Muscle of back (tissue), 11 donors: Measurements from ENCODE around the gene NOTCH4. TPM values are rescaled to one million over a fixed set of nuclear protein-coding genes. Genes with fewer than 3 reads are reported as not detected.
A peak's percentile ranks its signal among the peaks of the same experiment; 100 is the strongest.
"Not testable (repeated sequence)": the region's sequence is repeated elsewhere in the genome, so short reads cannot be mapped to it uniquely, and the experiment has no call there.

Experiments
- DNase-seq, 3 donors: peaks; one replicate each; pipeline versions ENCODE4 v3.0.0 to v3.0.0-alpha.2; 2013
- polyA plus RNA-seq, 10 donors: library from polyadenylated mRNA; unstranded; fragments of 120-200 nt; gene quantifications; one replicate each; pipeline ENCODE4 v1.2.1, GENCODE V29; 2013; ENCODE audit not compliant: insufficient read length in 10 of 10

NOTCH4 gene
- polyA plus RNA-seq, 10 donors, result 15.1 to 30.0 (median 22.0) TPM

DNA sequence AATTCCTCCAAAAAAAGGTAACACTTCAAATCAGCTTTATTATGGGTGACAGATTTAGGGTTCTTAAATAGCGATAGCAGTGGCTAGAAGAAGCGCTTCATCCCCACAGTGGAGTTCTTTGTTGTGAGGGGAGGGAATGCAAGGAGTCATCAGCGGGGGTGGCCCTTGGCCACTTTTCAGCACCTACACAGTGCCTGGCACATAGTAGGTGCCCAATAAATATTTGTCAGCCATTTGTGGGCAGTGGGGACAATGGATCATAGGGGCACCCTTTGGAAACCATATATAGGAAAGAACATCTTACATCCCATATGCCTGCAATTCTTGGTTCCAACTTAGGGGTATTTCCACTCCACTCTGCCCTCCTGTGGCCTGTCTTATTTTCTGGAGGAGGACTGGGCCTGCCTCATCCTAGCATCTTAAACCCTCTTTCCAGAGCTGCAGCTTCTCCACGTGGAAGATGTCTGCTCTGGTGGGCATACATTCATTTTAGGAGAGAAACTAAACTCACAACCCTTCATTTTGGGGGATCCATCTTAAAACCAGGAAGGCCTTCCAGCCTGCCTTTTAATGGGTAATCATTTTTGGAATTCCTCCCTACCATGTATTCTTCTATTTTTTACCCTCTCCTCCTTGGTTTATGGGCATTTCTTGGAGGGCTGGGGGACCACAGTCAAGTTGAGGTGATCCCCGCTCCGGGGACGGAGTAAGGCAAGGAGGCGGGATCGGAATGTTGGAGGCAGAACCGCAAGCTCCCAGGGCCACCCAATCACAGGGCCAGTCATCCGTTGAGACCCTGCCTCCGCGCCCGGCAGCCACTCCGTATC is 28.8 kb downstream of the NOTCH4 start:
- DNase-seq, result no peak

DNA sequence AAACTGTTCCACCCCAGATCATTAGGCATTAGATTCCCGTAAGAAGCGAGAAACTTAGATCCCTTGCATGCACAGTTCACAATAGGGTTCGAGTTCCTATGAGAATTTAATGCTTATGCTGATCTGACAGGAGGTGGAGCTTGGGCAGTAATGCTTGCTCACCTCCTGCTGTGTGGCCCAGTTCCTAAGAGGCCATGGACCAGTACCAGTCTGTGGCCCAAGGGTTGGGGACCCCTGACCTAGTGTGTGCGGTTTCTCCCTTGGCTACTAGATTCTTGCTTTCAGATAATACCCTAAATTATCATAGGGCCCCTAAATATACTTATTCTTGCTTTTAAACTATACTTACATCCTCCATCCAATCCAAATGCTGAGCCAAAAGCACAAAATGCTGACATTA is 29.5 kb downstream of the NOTCH4 start:
- peak in 1 of 3 donors; percentile 8 for DNase-seq

DNA sequence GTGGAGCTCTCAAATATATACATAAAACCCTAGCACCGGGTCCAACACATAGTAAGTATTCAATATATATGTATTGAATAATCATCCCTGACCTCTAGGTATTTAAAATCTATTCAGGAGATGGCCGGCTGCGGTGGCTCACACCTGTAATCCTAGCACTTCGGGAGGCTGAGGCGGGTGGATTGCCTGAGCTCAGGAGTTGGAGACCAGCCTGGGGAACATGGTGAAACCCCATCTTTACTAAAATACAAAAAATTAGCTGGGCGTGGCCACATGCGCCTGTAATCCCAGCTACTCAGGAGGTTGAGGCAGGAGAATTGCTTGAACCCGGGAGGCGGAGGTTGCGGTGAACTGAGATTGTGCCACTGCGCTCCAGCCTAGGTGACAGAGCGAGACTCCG is 30.8 kb downstream of the NOTCH4 start:
- DNase-seq, result not testable (repeated sequence)

DNA sequence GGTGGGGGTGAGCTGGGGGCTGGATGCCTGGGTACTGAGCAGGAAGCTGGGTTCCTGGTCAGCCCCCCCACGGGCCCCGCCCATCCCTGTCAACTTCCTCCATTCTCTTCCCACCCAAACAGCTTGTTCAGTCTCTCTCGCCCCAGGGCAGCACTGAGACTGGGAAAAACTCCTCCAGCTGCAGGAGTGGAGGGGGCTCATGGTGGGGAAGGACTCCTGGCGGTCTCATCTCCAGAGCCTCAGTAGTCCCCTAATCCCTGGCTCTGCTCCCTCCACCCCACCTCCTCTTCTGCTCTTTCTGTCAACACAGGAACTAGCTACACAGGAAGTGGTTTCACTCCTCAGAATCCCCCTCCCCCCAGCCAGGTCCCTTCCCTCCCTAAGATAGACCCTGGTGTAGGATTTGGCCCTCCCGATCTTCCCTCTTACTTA is 31.2 kb downstream of the NOTCH4 start, which contains the start of gene GPSM3:
TSS of gene GPSM3 (minus strand) at position 36 of the 432 bp plus-strand sequence. CDS start 130 bp downstream, outside the sequence.
- peak in 1 of 3 donors; percentile 64 for DNase-seq

DNA sequence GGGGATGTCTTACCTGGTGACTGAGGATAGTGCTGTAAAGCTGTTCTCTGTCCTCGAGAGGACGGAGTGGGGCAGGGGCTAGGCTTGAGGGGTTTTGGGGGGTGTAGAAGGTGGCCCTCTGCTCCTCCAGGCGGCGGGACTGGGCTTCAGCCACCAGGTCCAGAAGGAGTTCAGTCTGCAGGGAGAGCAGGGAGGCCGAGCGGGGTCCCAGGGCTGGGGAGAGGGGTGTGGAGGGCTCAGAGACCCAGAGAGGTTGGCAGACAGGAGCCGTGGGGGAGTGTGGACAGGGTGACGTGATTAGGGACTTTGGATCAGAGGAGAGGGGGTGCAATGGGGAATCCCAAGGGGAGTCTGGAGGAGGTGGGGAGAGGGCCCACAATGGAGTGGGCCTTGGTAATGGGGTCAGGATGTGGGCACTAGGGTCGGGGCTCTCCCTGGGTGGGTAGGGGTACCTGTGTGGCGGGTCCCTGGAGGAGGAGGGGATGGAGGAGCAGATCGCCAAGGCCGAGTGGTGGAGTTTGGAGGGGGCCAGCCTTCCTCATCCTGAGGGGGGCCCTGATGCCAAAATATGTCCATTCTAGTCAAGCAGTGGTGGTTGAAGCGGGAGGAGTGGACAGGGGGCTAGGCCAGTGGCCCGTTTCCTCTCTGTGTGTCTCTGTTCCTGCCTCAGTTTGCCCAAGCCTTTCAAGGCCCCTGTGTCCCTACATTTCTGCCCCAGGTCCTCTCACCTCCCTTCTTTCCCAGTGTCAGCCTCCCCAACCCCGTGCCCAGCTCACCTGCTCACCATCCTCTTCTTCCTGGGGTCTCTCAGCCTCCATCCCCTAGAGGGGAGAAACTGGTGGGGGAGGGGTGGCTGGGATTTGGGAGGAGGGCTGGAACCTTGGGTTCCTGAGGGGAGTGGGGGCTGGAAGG is 31.9 kb downstream of the NOTCH4 start:
- no peak for DNase-seq

DNA sequence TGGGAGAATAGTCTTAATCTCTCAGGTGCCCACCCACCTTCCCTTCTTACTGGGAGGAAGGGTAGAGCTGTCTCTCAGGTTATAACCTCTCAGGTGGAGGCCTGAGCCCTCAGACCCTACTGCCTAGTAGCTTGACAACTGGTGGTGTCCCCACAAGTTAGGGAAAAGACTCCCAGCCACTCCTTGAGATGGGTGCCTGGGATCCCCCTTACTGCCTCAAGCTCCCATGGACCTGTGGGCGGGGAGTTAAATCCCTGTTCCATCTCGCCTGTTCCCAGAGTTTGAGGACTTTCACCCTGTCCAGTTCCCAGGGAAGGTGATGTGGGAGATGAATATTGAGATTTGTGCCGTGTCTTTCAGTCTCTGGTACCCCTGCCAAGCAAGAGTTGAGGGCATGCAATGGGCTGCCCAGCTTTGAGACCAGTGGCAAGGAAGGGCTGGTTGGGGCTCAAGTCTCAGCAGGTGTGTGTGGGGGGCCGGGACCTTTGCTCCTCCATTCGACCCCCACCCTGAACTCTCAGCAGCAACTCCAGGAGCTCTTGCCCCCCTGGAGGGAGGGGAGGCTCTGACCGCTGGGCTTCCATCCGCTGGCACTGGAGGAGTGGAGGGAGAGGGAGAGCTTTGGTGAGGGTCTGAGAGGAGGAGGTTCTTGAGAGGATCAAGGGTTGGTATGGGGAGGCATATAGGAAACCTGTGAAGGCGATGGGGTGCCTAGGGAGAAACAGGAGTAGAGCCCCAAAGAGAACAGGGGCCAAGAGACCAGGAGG is 32.8 kb downstream of the NOTCH4 start:
- no peak for DNase-seq

DNA sequence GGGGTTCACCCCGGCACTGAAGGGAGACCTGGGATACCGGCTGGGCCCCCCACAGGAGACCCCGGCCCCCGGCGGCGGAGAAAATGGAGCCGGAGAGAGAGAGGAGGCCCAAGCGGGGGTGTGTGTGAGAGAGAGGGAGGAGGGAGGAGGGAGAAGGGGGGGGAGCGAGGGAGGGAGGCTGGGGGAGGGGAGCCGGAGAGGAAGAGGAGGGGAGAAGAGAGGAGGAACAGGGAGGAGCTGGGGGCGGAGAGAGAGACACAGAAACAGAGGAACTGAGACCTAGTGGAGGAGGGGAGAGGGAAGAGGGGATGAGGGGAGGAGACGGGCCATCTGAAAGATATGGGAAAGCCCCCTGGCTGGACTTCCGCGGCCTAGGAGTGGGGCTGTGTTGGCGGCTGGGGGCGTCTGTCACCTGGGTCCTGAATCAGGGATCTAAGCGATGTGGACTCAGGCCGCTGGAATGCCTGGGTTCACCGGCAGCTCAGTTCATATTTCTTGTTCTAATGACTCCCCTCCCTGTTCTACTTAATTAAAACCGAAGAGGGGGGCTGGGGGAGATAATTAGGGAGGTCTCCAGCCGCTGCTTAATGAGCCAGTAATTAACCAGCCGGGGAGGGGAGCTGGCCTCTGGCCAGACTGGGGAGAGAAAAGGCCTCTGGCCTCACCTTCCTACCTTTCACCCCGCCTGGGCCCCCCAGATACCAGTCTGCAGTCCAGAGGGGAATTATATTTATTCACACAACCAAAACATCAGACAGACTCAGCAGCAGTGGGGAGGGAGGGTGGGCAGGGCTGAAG is 33.6 kb downstream of the NOTCH4 start, which contains the start of gene PBX2:
TSS of gene PBX2 (minus strand) at position 149 of the 798 bp plus-strand sequence. CDS start 287 bp downstream, outside the sequence.
- peak; percentile 93 to 97 (median 95) for DNase-seq

DNA sequence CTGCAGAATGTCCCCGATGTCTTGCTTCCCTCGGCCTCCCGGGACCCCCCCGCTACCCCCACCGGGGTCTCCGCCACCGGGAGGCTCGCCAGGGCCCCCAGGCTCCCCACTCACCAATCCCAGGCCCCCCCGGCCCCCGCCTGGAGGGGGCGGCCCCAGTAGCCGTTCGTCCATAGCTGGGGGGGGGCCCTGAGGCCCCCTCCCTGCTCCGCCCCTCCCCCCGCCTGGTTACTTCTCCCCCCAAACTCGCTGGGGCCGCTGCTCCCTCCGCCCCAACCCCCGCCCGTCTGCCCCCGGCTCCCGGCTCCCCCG is 34.2 kb downstream of the NOTCH4 start:
- DNase-seq, result peak in 1 of 3 donors; percentile 47

DNA sequence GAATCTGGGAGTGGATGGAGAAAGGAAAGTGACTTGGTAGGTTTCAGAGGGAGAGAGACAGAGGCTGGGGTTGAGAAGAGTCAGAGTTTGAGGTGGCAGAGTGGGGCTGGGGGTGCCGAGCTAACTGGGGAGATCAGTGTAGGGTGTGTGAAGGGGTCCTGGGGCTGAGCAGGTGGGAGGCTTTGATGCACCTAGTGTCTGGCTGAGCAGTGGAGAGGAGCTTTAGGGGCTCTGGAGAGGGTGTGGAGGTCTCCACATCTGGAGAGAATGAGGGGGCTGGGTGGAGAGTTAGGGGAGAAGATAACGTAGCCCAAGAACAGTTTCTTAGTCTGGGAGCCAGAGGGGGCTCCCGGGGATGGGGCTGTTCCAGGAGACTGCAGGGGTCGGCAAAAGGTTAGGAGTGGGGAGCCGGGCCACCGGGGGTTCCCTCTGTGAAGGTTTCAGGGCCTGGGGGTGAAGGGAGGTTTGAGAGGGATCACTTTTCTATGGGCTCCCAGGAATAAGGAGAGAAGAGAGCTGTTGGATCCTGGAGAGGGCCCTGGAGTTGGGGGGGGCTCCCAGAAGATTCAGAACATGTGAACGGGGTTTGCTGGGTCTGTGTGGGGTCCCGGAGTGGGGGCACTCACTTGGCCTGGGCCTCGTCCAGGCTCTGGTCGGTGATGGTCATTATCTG is 34.7 kb downstream of the NOTCH4 start:
- peak in 1 of 3 donors; percentile 56 for DNase-seq

DNA sequence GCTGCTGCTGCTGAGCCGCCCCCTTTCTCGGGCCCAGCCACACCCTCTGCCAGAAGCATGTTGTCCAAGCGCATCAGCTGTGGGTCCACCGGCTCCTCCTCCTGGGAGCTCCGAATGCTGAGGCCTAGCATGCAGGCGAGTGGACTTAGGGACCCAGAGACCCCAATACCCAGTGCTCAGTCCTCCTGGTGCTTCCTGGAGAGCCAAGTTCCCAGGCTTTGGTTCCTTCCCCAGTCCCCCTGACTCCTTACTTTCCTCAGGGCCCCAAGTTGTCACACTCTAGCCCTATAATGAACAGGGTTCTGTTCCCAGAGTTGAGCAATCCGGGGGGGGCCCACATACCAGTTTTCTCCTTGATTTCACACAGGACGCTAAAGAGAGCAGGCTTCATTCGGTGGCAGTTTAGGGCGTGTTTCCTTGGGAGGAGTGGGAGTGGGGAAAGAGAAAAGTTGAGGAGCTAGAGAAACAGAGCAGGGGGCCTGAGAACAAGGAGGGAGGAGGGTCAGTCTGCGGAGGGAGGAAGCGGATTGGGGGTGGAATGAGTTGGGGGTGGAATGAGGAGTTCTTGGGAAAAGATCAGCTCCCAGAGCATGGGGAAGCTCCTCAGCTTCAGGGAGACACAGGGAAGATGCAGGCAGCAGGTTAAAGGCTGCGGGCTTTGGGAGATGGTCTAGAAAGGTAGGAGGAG is 35.3 kb downstream of the NOTCH4 start:
- DNase-seq, result peak in 2 of 3 donors; percentile 33 to 68

DNA sequence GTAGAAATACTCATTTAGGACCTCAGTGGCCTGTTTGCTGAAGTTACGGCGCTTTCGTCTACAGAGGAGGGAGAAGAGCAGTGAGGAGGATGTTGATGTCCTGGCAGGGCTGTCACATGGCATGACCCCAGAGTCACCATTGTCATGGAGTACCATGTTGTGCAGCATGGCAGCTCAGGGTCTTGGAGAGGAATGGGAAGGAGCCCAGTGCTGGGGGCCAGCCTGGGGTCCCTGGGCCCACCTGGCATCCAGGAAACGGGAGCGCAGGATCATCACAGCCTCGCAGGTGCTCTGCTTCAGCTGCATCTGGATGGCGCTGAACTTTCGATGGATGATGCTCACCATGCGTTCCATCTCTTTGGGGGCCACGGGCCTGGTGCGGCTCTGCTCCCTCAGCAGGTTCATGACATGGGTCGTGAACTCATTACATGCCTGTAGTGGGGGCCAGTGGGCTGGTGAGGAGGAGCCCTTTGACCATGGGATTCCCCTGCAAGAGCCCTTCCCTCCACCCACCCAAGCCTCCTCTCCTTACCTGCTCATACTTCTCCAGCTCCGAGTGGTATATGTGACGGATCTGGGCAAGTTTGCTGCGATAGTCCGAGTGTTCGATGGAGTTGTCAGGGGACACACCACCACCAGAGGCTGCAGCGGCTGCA is 36.0 kb downstream of the NOTCH4 start:
- DNase-seq, result not testable (repeated sequence)

DNA sequence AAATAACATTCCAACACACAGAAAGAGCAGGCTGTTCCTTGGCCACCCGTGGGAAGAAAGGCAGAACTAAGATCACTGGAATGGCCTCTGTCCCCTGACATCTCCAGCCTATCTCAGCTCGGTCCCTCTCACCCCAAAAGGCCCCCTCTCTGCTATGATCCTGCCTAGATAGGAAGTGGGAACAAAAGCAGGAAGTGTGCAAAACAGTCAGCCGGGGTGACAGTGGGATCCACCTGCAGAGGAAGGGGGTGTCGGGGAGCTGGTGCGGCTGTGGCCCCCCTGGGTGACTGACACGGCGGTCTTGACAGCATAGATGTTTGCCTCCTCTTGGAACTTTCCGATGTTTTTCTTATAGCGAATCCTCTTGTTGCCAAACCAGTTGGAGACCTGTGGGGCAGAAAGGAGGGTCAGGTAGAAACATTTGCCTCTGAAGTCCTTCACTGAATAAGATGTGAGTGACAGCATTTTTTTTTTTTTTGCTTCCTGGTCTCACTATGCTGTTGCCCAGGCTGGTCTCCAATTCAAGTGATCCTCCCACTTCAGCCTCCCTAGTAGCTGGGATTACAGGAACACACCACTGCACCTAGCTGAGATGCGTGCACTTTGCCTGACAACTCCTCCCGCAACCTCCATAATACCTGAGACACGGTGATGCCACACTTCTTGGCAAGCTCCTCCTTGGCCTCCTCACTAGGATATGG is 36.7 kb downstream of the NOTCH4 start:
- DNase-seq, result no peak

DNA sequence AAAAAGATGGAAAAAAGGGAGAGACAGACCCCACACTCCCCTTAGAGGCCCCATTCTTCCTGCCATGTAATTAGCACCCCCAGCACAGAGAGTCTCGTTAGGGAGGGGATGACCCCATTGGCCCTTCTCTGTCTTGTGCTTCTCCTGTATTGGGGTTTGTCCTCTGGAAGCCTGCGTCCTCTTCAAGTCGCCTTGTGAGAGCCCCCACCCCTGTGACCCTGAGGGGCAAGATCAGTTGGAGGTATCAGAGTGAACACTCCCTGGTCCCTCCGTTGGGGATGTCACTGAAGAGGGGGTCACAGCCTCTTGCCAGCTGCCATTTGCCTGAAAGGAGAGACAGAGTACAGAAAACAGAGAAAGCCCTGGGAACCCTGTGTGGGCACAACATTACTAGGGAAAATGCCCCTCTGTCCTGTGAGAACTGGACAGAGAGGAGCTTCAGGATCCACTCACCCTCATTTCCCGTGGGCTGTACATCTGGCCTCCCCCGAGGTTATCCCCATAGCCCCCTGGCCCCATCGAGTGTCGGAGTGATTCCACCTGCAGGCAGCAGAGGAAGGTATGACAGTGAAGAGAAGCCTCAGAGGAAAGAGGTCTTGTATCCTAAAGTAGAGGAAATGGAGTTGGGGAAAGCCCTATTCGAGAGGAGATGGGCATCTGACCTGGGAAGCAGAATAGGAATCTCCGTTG is 37.6 kb downstream of the NOTCH4 start:
- DNase-seq, result not testable (repeated sequence)

DNA sequence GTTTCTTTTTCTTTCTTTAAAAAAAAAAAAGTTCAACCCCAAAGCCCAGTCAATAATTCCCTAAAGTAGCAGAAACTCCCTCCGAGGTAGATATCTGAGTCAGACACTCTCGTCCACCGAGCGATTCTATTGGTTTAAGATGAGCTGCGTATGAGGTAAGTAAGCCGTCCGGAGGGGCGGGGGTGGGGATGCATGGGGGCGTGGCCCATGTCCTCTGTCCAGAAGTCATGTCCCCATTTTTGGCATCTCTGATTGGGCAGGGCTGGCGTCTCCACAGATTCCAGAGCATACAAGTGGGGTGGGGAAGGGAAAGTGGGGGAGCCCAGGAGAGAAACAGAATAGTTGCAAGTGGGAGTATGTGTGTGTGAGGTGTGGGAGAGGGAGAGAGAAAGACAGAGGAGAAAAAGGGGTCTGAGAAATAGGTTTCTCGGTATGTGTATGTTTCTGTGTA is 38.2 kb downstream of the NOTCH4 start:
- DNase-seq, result peak; percentile 53 to 74 (median 71)

DNA sequence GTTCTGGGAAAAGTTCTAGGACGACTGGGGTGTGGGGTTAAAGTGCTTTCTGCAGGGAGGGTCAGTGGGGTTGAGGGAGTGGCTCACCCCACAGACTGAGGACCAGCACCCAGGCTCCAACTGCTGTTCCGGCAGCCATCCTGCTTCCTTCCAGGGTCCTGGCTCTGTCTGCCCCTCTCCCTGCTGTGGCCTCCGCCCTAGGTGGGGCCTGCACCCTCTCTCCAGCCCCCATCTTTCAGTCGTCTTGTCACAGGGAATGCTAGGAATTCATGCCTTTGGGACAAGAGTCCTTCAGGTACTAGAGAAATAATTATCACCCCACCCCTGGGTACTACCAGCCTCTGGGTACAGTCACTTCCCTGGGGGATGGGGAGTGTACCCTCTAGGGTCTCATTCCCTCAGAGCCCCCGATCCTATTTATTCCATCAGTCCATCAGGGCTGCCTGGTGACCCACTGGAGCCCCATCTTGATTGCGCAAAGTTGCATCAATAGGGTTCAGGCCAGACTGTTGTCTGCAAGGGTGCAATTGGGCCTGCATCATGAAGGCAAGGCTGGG is 39.7 kb downstream of the NOTCH4 start, which contains the start of gene AGER:
TSS of gene AGER (minus strand) at position 170 of the 557 bp plus-strand sequence. CDS start at position 139, 31 bp downstream.
- no peak for DNase-seq

DNA sequence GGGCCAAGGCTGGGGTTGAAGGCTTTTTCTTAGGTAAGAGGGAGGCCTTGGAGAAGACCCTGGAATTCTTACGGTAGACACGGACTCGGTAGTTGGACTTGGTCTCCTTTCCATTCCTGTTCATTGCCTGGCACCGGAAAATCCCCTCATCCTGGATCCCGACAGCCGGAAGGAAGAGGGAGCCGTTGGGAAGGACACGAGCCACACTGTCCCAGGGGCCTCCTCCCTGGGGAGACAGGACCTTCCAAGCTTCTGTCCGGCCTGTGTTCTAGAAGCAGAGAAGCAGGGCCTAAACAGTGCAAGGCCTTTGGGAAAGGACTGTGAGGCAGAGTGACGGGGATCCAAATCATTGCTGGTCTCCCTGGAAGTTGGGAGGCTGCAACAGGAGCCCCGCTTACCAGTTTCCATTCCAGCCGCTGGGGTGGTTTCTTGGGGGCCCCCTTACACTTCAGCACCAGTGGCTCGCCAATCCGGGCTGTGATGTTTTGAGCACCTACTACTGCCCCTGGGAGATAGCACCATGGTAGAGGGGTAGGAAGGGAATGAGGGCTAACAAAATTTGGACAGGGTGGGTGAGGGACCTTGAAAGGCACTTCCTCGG is 40.3 kb downstream of the NOTCH4 start:
- no peak for DNase-seq

DNA sequence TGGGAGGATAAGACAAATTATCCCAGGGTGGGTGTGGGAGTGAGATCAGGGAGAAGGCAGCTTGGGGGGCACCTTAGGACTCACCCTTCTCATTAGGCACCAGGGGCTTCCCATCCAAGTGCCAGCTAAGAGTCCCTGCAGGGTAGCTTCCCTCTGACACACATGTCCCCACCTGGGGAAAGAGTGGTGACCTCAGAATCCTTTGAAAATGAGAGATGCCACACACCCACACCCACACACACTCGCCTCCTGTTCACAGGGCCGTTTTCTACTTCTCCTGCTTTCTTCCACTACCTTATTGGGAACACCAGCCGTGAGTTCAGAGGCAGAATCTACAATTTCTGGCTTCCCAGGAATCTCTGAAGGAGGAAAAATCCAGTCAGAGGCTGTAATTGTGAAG is 40.8 kb downstream of the NOTCH4 start:
- no peak for DNase-seq
